Testis (tissue), 3 donors: ENCODE data around the gene GNAI2. TPM values are rescaled to one million over a fixed set of nuclear protein-coding genes. Genes with fewer than 3 reads are reported as not detected.

Experiments
- DNase-seq: peaks from one replicate; pipeline ENCODE4 v3.0.0-alpha.2; 2019
- H3K27ac ChIP-seq, 2 donors: fragments of 200-600 bp; sonication (generic); one replicate each; pipeline ENCODE4 v1.5.1; 2019
- H3K27me3 ChIP-seq: fragments of 200-600 bp; sonication (generic); one replicate; pipeline ENCODE4 v1.5.1; 2019
- H3K36me3 ChIP-seq: fragments of 200-600 bp; sonication (generic); one replicate; pipeline ENCODE4 v1.5.1; 2017; ENCODE audit warnings: low read depth; ENCODE audit errors: missing control alignments
- H3K4me1 ChIP-seq: fragments of 200-600 bp; sonication (generic); one replicate; pipeline ENCODE4 v1.5.1; 2019
- H3K4me3 ChIP-seq, 2 donors: fragments of 200-600 bp; sonication (generic); one replicate each; pipeline ENCODE4 v1.5.1; 2017 to 2019
- H3K9me3 ChIP-seq: fragments of 200-600 bp; sonication (generic); one replicate; pipeline ENCODE4 v1.5.1; 2017
- CTCF ChIP-seq, 3 experiments: fragments of 450-650 bp in 2 of 3; fragments of 200-600 bp in 1 of 3; sonication (generic) in 1 of 3; IDR thresholded peaks; one replicate each; pipeline ENCODE4 v1.5.1; 2016 to 2019; ENCODE audit warnings: antibody characterized with exemption in 3 of 3, mild to moderate bottlenecking in 2 of 3, moderate library complexity in 1 of 3
- POLR2A ChIP-seq: fragments of 450-650 bp; IDR thresholded peaks from one replicate; pipeline ENCODE4 v1.6.1; 2017; ENCODE audit warnings: antibody characterized with exemption, mild to moderate bottlenecking, moderate library complexity
- WGBS, 2 donors: methylation state at CpG; one replicate each; pipeline ENCODE4 v1.1.5; 2018; 5-methylcytosine and 5-hydroxymethylcytosine counted together
- intact Hi-C: fragments of 100-400 bp; cut with DNase I; formaldehyde crosslinking; loops from one replicate; pipeline ENCODE4 v1.15.1; 2023; ENCODE audit warnings: low total_unique reads
- polyA plus RNA-seq: library from polyadenylated mRNA; stranded (reverse); fragments of 350-450 nt; fragmentation: Illumina TruSeq; extraction: RNeasy Lipid Tissue Mini Kit (QIAGEN cat#74804); gene quantifications from one replicate; pipeline ENCODE4 v1.2.3, GENCODE V29; 2014; ENCODE audit warnings: low read depth, low replicate concordance; ENCODE audit not compliant: insufficient read depth
- total RNA-seq, 2 donors: library from RNA; depleted of rRNA; stranded (reverse); fragments of >200 nt; gene quantifications; one replicate each; pipeline ENCODE4 v1.2.3, GENCODE V29; 2016

Gene GNAI2
- total and polyA plus RNA-seq, 3 donors from 2014 or later: 238 to 343 (median 239) TPM

- H3K4me1 ChIP-seq: peaks cover 22% of the 10 kb centered on the region
- WGBS, 2 donors: 53 to 80% methylated on average over 4 to 10 of the region's 12 CpGs
- no peak for TF ChIP-seq CTCF (IDR thresholded peaks at IDR 0.05)
- TF ChIP-seq POLR2A: no peak
- peak overlapping the region in 1 of 2 donors; percentile 37 for H3K27ac ChIP-seq
- no peaks in the 10 kb centered on the region for H3K36me3 ChIP-seq
- intact Hi-C loops: no loop called here
- no peak for DNase-seq
- H3K27me3 ChIP-seq: no peaks in the 10 kb centered on the region
- H3K9me3 ChIP-seq: no peaks in the 10 kb centered on the region
- H3K4me3 ChIP-seq: peak overlapping the region in 1 of 2 donors; percentile 77
Observed at GRCh38 chr3:50293079-50293801, 57.2 kb downstream of the GNAI2 start.

- DNase-seq: no peak
- 88 to 90% methylated on average over 4 of the region's 4 CpGs for WGBS, 2 donors
- no peak overlapping the region for H3K4me3 ChIP-seq
- H3K4me1 ChIP-seq: peaks cover 29% of the 10 kb centered on the region
- TF ChIP-seq CTCF (IDR thresholded peaks at IDR 0.05) (no peak), POLR2A (no peak)
- H3K27me3 ChIP-seq: no peaks in the 10 kb centered on the region
- H3K36me3 ChIP-seq: no peaks in the 10 kb centered on the region
- no peak overlapping the region for H3K27ac ChIP-seq
- intact Hi-C loops: no loop called here
- H3K9me3 ChIP-seq: no peaks in the 10 kb centered on the region
Observed at GRCh38 chr3:50294089-50294488, 58.1 kb downstream of the GNAI2 start.

GRCh38 chr3:50294492-50295403, 58.7 kb downstream of the GNAI2 start:
- no peaks in the 10 kb centered on the region for H3K36me3 ChIP-seq
- no peak overlapping the region for H3K27ac ChIP-seq
- no peak for DNase-seq
- peaks cover 29% of the 10 kb centered on the region for H3K4me1 ChIP-seq
- WGBS, 2 donors: 92 to 93% methylated on average over 16 to 22 of the region's 22 CpGs
- TF ChIP-seq CTCF (IDR thresholded peaks at IDR 0.05) (no peak), POLR2A (no peak)
- no peaks in the 10 kb centered on the region for H3K27me3 ChIP-seq
- no peaks in the 10 kb centered on the region for H3K9me3 ChIP-seq
- intact Hi-C loops: no loop called here
- H3K4me3 ChIP-seq: no peak overlapping the region

- DNase-seq: no peak
- TF ChIP-seq CTCF (IDR thresholded peaks at IDR 0.05): no peak
- no peak for TF ChIP-seq POLR2A
- 82 to 91% methylated on average over 8 of the region's 8 CpGs for WGBS, 2 donors
- Histone ChIP-seq H3K27ac (no peak overlapping the region), H3K4me1 (peaks cover 31% of the 10 kb centered on the region), H3K27me3 (no peaks in the 10 kb centered on the region), H3K36me3 (no peaks in the 10 kb centered on the region), H3K4me3 (no peak overlapping the region), H3K9me3 (no peaks in the 10 kb centered on the region)
- intact Hi-C loops: no loop called here
Observed at GRCh38 chr3:50295553-50296431, 59.8 kb downstream of the GNAI2 start.
